Renal pelvis (tissue), 4 donors: ENCODE measurements around the gene RGS9BP. TPM values are rescaled to one million over a fixed set of nuclear protein-coding genes. Genes with fewer than 3 reads are reported as not detected.
"Not testable (repeated sequence)": the region's sequence is repeated elsewhere in the genome, so short reads cannot be mapped to it uniquely, and the experiment has no call there.

Experiments
- DNase-seq: peaks from one replicate; pipeline ENCODE4 v3.0.0-alpha.2; 2013
- polyA plus RNA-seq, 3 donors: library from polyadenylated mRNA; unstranded; fragments of 120-200 nt; gene quantifications; one replicate each; pipeline ENCODE4 v1.2.1, GENCODE V29; 2013; ENCODE audit not compliant: insufficient read length in 3 of 3

RGS9BP gene
- polyA plus RNA-seq, 3 donors, result 0.32 to 0.65 (median 0.59) TPM

GRCh38 chr19:32694316-32694715 lies 18.7 kb downstream of the RGS9BP start:
- DNase-seq, result not testable (repeated sequence)

- DNase-seq, result not testable (repeated sequence)
Measured at GRCh38 chr19:32694851-32695250, 19.2 kb downstream of the RGS9BP start.

- DNase-seq, result not testable (repeated sequence)
Measured at GRCh38 chr19:32695506-32695905, 19.9 kb downstream of the RGS9BP start.

- not testable (repeated sequence) for DNase-seq
Measured at GRCh38 chr19:32696771-32697170, 21.1 kb downstream of the RGS9BP start.

- DNase-seq, result not testable (repeated sequence)
Measured at GRCh38 chr19:32700129-32700528, 24.5 kb downstream of the RGS9BP start.

- DNase-seq, result no peak
Measured at GRCh38 chr19:32702010-32702409, 26.4 kb downstream of the RGS9BP start.

GRCh38 chr19:32704006-32704405 lies 28.4 kb downstream of the RGS9BP start:
- not testable (repeated sequence) for DNase-seq

GRCh38 chr19:32708457-32708856 lies 32.8 kb downstream of the RGS9BP start:
- no peak for DNase-seq

- no peak for DNase-seq
Measured at GRCh38 chr19:32709032-32709431, 33.4 kb downstream of the RGS9BP start.

- no peak for DNase-seq
Measured at GRCh38 chr19:32711747-32712146, 36.1 kb downstream of the RGS9BP start.

GRCh38 chr19:32716203-32716602 lies 40.6 kb downstream of the RGS9BP start:
- not testable (repeated sequence) for DNase-seq

- no peak for DNase-seq
Measured at GRCh38 chr19:32717496-32717895, 41.8 kb downstream of the RGS9BP start.

- DNase-seq, result no peak
Measured at GRCh38 chr19:32718286-32718685, 42.6 kb downstream of the RGS9BP start.

GRCh38 chr19:32719611-32720059 lies 44.0 kb downstream of the RGS9BP start, which contains the start of gene TDRD12:
Gene TDRD12 (plus strand): TSS chr19:32719767. CDS start chr19:32720073, 306 bp downstream.
- DNase-seq, result no peak

GRCh38 chr19:32720216-32720935 lies 44.7 kb downstream of the RGS9BP start:
- DNase-seq, result no peak

- no peak for DNase-seq
Measured at GRCh38 chr19:32720936-32721250, 45.2 kb downstream of the RGS9BP start.

Other genes starting within 250 kb of the RGS9BP start
- 100 to 1,000 TPM; 109 to 123 (median 111) TPM for gene PDCD5, start 94.7 kb upstream of the RGS9BP start, polyA plus RNA-seq
- 10 to 100 TPM; 19.6 to 23.8 (median 23.2) TPM for gene ANKRD27, start 668 bp upstream of the RGS9BP start, polyA plus RNA-seq
- gene NUDT19, start 16.0 kb downstream of the RGS9BP start, polyA plus RNA-seq, result 10 to 100 TPM; 10.5 to 11.7 (median 11.5) TPM
- gene TDRD12, start 43.9 kb downstream of the RGS9BP start, polyA plus RNA-seq, result 1 to 10 TPM in 1 of 3 donors, under 1 TPM in 2; 0.40 to 1.1 (median 0.67) TPM
- gene SLC7A9, start 193.9 kb downstream of the RGS9BP start, polyA plus RNA-seq, result 10 to 100 TPM; 19.0 to 20.3 (median 19.5) TPM